H9 (cell line): Measurements from ENCODE around the gene SLC19A1. TPM values are rescaled to one million over a fixed set of nuclear protein-coding genes. Genes with fewer than 3 reads are reported as not detected.
"Not testable (repeated sequence)": the region's sequence is repeated elsewhere in the genome, so short reads cannot be mapped to it uniquely, and the experiment has no call there.

ENCODE experiments used
- DNase-seq: peaks from one replicate; pipeline ENCODE4 v3.0.0-alpha.2; 2017
- H2AFZ ChIP-seq: one replicate; pipeline ENCODE4 v1.6.1; 2013; ENCODE audit warnings: mild to moderate bottlenecking, low read length, control low read depth, moderate library complexity
- H2AK5ac ChIP-seq: 2 replicates; pipeline ENCODE4 v1.6.1; 2013; ENCODE audit warnings: low read length, control low read depth, mixed read lengths; ENCODE audit not compliant: insufficient read length
- H2BK120ac ChIP-seq: one replicate; pipeline ENCODE4 v1.6.1; 2013; ENCODE audit warnings: low read depth, mild to moderate bottlenecking, low read length, control low read depth, inconsistent platforms; ENCODE audit not compliant: poor library complexity, severe bottlenecking
- H2BK12ac ChIP-seq: 2 replicates; pipeline ENCODE4 v1.6.1; 2013; ENCODE audit warnings: low read length, control low read depth, mixed read lengths, low read depth; ENCODE audit not compliant: insufficient read length
- H2BK15ac ChIP-seq: 2 replicates; pipeline ENCODE4 v1.6.1; 2013; ENCODE audit warnings: low read depth, low read length, control low read depth
- H2BK20ac ChIP-seq: one replicate; pipeline ENCODE4 v1.6.1; 2013; ENCODE audit warnings: low read depth, mild to moderate bottlenecking, low read length, control low read depth, inconsistent platforms; ENCODE audit not compliant: poor library complexity, severe bottlenecking
- H2BK5ac ChIP-seq: 2 replicates; pipeline ENCODE4 v1.6.1; 2013; ENCODE audit warnings: low read length, control low read depth, mixed read lengths; ENCODE audit not compliant: insufficient read length
- H3K14ac ChIP-seq: 2 replicates; pipeline ENCODE4 v1.6.1; 2013; ENCODE audit warnings: low read length, control low read depth; ENCODE audit not compliant: insufficient read depth
- H3K18ac ChIP-seq: 2 replicates; pipeline ENCODE4 v1.6.1; 2013; ENCODE audit warnings: low read depth, mild to moderate bottlenecking, mixed read lengths, low read length, control low read depth; ENCODE audit not compliant: insufficient read length
- H3K23ac ChIP-seq: 2 replicates; pipeline ENCODE4 v1.6.1; 2013; ENCODE audit warnings: low read length, control low read depth, mixed read lengths, low read depth; ENCODE audit not compliant: insufficient read length
- H3K23me2 ChIP-seq: 2 replicates; pipeline ENCODE4 v1.6.1; 2013; ENCODE audit warnings: low read depth, mild to moderate bottlenecking, mixed read lengths, low read length, control low read depth; ENCODE audit not compliant: insufficient read length, poor library complexity, severe bottlenecking
- H3K27ac ChIP-seq: 2 replicates; pipeline ENCODE4 v1.5.1; 2013; ENCODE audit warnings: low read length, control low read depth, mixed read lengths, low read depth; ENCODE audit not compliant: insufficient read length
- H3K27me3 ChIP-seq: 2 replicates; pipeline ENCODE4 v1.6.1; 2013; ENCODE audit warnings: low read length, control low read depth, inconsistent platforms; ENCODE audit not compliant: insufficient read depth
- H3K4ac ChIP-seq: 2 replicates; pipeline ENCODE4 v1.6.1; 2013; ENCODE audit warnings: low read depth, mild to moderate bottlenecking, control low read depth, inconsistent platforms, low read length, moderate library complexity
- H3K4me1 ChIP-seq: 2 replicates; pipeline ENCODE4 v1.6.1; 2013; ENCODE audit warnings: low read length, control low read depth, inconsistent platforms; ENCODE audit not compliant: insufficient read depth
- H3K4me2 ChIP-seq: 2 replicates; pipeline ENCODE4 v1.6.1; 2013; ENCODE audit warnings: low read length, control low read depth, mixed read lengths; ENCODE audit not compliant: insufficient read length, insufficient read depth
- H3K56ac ChIP-seq: 2 replicates; pipeline ENCODE4 v1.6.1; 2013; ENCODE audit warnings: low read depth, mild to moderate bottlenecking, mixed read lengths, low read length, control low read depth; ENCODE audit not compliant: insufficient read length
- H3K79me1 ChIP-seq: 2 replicates; pipeline ENCODE4 v1.6.1; 2013; ENCODE audit warnings: low read depth, mild to moderate bottlenecking, moderate library complexity, low read length, control low read depth, inconsistent platforms; ENCODE audit not compliant: insufficient read depth, poor library complexity, severe bottlenecking
- H3K79me2 ChIP-seq: 2 replicates; pipeline ENCODE4 v1.6.1; 2013; ENCODE audit warnings: low read length, control low read depth, inconsistent platforms; ENCODE audit not compliant: insufficient read depth
- H3K9ac ChIP-seq: 2 replicates; pipeline ENCODE4 v1.6.1; 2013; ENCODE audit warnings: low read length, control low read depth, mixed read lengths; ENCODE audit not compliant: insufficient read length; ENCODE audit errors: extremely low read depth
- H3K9me3 ChIP-seq: one replicate; pipeline ENCODE4 v1.6.1; 2013; ENCODE audit warnings: low read depth, low read length, inconsistent platforms; ENCODE audit not compliant: control insufficient read depth
- H3T11ph ChIP-seq: one replicate; pipeline ENCODE4 v1.6.1; 2013; ENCODE audit warnings: mild to moderate bottlenecking, low read length, control low read depth, inconsistent platforms
- H4K20me1 ChIP-seq: one replicate; pipeline ENCODE4 v1.6.1; 2013; ENCODE audit not compliant: control insufficient read depth, insufficient read length, insufficient read depth
- H4K5ac ChIP-seq: 2 replicates; pipeline ENCODE4 v1.6.1; 2013; ENCODE audit warnings: low read depth, mild to moderate bottlenecking, mixed read lengths, low read length, control low read depth; ENCODE audit not compliant: insufficient read length
- H4K8ac ChIP-seq: replicated peaks from 2 replicates; pipeline ENCODE4 v1.6.1; 2013; ENCODE audit warnings: low read length, control low read depth, mixed read lengths, low read depth; ENCODE audit not compliant: insufficient read length
- H4K91ac ChIP-seq: 2 replicates; pipeline ENCODE4 v1.6.1; 2013; ENCODE audit warnings: low read depth, mild to moderate bottlenecking, moderate library complexity, mixed read lengths, low read length, control low read depth; ENCODE audit not compliant: insufficient read length
- H3K27ac Mint-ChIP-seq, 3 experiments: 2 replicates in 2 of 3; 3 replicates in 1 of 3; pipeline ENCODE4 v1.8.0; 2020 to 2021; ENCODE audit warnings: mixed read lengths in 3 of 3, mild to moderate bottlenecking in 1 of 3, moderate library complexity in 1 of 3
- H3K27me3 Mint-ChIP-seq: 2 replicates; pipeline ENCODE4 v1.8.0; 2021; ENCODE audit warnings: low read depth, mild to moderate bottlenecking, moderate library complexity, mixed read lengths
- H3K36me3 Mint-ChIP-seq, 3 experiments: 2 replicates in 2 of 3; 3 replicates in 1 of 3; pipeline ENCODE4 v1.8.0; 2020 to 2021; ENCODE audit warnings: low read depth in 3 of 3, mixed read lengths in 3 of 3; ENCODE audit not compliant: insufficient read depth in 1 of 3
- H3K4me1 Mint-ChIP-seq, 2 experiments: 2 replicates each; pipeline ENCODE4 v1.8.0; 2020; ENCODE audit warnings: mixed read lengths in 2 of 2
- H3K4me3 Mint-ChIP-seq, 2 experiments: 2 replicates in 1 of 2; 3 replicates in 1 of 2; pipeline ENCODE4 v1.8.0; 2020 to 2021; ENCODE audit warnings: mild to moderate bottlenecking in 2 of 2, mixed read lengths in 2 of 2, moderate library complexity in 1 of 2
- H3K9me3 Mint-ChIP-seq, 2 experiments: 2 replicates in 1 of 2; 3 replicates in 1 of 2; pipeline ENCODE4 v1.8.0; 2020; ENCODE audit warnings: mild to moderate bottlenecking in 2 of 2, mixed read lengths in 2 of 2, moderate library complexity in 1 of 2
- WGBS: extraction: QIAGEN DNeasy Blood & Tissue Kit; methylation state at CpG from one replicate; pipeline ENCODE4 v1.1.7; 2013; ENCODE audit warnings: missing lambda C conversion rate, low lambda C conversion rate, mixed read lengths; ENCODE audit not compliant: insufficient read length; ENCODE audit errors: extremely low coverage; 5-methylcytosine and 5-hydroxymethylcytosine counted together
- total RNA-seq: library from RNA; stranded (reverse); gene quantifications from 2 replicates; pipeline ENCODE4 v1.2.1, GENCODE V29; 2021
- TF ChIP-seq, protein P1 (sequence below): fragments of 200-600 bp; sonication (generic); conservative IDR thresholded peaks from 3 replicates; pipeline ENCODE4 v1.8.0; 2021; ENCODE audit warnings: antibody characterized with exemption, mild to moderate bottlenecking

The SLC19A1 gene
- total RNA-seq, 1 experiment from 2014 or later = 32.4 TPM

- H3K9me3 ChIP-seq = no peaks in the 10 kb centered on the region
- Mint-ChIP-seq H3K4me1 (no peaks in the 10 kb centered on the region), H3K4me3 (no peak overlapping the region), H3K36me3 (peaks cover 18 to 52% (median 41%) of the 10 kb centered on the region in 3 experiments), H3K9me3 (no peaks in the 10 kb centered on the region; a peak in 1 of 5 replicates), H3K27me3 (peaks cover 4% of the 10 kb centered on the region; the same call in 1 of the 2 replicates), H3K27ac (no peak overlapping the region)
- H3K79me2 ChIP-seq = no peaks in the 10 kb centered on the region
- WGBS = no CpG with 5 or more reads among the region's 13 CpGs
- H2BK120ac ChIP-seq = no peak overlapping the region
- H2AK5ac ChIP-seq = no peak overlapping the region
- TF ChIP-seq, protein P1, sequence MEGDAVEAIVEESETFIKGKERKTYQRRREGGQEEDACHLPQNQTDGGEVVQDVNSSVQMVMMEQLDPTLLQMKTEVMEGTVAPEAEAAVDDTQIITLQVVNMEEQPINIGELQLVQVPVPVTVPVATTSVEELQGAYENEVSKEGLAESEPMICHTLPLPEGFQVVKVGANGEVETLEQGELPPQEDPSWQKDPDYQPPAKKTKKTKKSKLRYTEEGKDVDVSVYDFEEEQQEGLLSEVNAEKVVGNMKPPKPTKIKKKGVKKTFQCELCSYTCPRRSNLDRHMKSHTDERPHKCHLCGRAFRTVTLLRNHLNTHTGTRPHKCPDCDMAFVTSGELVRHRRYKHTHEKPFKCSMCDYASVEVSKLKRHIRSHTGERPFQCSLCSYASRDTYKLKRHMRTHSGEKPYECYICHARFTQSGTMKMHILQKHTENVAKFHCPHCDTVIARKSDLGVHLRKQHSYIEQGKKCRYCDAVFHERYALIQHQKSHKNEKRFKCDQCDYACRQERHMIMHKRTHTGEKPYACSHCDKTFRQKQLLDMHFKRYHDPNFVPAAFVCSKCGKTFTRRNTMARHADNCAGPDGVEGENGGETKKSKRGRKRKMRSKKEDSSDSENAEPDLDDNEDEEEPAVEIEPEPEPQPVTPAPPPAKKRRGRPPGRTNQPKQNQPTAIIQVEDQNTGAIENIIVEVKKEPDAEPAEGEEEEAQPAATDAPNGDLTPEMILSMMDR = no peak
- H3K14ac ChIP-seq = no peak overlapping the region
- no peak overlapping the region for H2BK20ac ChIP-seq
- H2BK12ac ChIP-seq = no peak overlapping the region
- no peak overlapping the region for H4K91ac ChIP-seq
- no peaks in the 10 kb centered on the region for H3K27me3 ChIP-seq
- peaks cover 3% of the 10 kb centered on the region for H3K23me2 ChIP-seq
- H4K5ac ChIP-seq = no peak overlapping the region
- H3K18ac ChIP-seq = no peak overlapping the region
- no peak overlapping the region for H3K23ac ChIP-seq
- DNase-seq = no peak
- H3K9ac ChIP-seq = no peak overlapping the region
- H3K79me1 ChIP-seq = no peaks in the 10 kb centered on the region
- no peak overlapping the region for H2BK15ac ChIP-seq
- no peaks in the 10 kb centered on the region for H4K20me1 ChIP-seq
- H3K4me2 ChIP-seq = no peak overlapping the region
- H3K4ac ChIP-seq = no peak overlapping the region
- no peak overlapping the region for H4K8ac ChIP-seq
- no peak overlapping the region for H3T11ph ChIP-seq
- H3K4me1 ChIP-seq = no peaks in the 10 kb centered on the region
- no peak overlapping the region for H2AFZ ChIP-seq
- H3K27ac ChIP-seq = no peak overlapping the region
- no peak overlapping the region for H3K56ac ChIP-seq
- no peak overlapping the region for H2BK5ac ChIP-seq
These were observed 40.3 kb downstream of the SLC19A1 start for GRCh38 chr21:45502006-45502345.

DNA sequence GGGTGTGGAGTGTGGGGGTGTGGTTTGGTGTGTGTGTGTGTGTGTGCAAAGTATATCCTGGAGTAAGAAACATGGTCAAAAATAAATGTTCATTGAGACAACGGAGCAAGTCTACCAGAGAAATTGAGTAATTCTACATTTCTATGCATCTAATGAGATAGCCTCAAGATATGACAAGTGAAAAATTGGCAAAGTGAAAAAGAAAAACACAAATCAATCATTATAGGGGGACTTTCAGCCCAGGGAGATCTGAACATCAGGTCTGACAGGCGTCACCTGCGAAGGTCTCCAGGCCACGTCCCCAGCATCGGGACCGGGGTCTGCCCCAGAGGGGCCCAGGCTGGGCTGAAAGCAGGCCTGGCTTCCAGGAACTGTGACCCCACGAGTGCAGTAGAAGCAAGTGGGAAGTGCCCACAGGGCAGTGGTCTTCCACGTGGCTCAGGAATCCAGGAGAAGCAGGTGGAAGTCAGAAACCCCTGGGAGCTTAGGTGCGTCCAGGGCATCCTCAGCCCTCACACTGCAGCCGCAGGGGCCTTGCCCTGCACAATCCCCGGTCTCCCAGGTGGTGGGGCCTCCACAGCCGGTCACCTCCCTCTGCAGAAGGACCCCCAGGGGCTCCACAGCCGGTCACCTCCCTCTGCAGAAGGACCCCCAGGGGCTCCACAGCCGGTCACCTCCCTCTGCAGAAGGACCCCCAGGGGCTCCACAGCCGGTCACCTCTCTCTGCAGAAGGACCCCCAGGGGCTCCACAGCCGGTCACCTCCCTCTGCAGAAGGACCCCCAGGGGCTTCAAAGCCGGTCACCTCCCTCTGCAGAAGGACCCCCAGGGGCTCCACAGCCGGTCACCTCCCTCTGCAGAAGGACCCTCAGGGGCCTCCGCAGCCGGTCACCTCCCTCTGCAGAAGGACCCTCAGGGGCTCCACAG lies 40.9 kb downstream of the SLC19A1 start:
- H3K27ac ChIP-seq, H3K79me2 ChIP-seq, H2BK5ac ChIP-seq, H3T11ph ChIP-seq, H4K5ac ChIP-seq, H3K4me1 Mint-ChIP-seq, H2BK12ac ChIP-seq, H2AFZ ChIP-seq, H3K79me1 ChIP-seq, H3K14ac ChIP-seq, H3K9me3 ChIP-seq, H3K4me1 ChIP-seq, H2BK15ac ChIP-seq, H3K4ac ChIP-seq, H3K4me3 Mint-ChIP-seq, H3K27me3 ChIP-seq, H2BK20ac ChIP-seq, H3K18ac ChIP-seq, H3K9ac ChIP-seq, H3K27me3 Mint-ChIP-seq, H2AK5ac ChIP-seq, H4K8ac ChIP-seq, H3K23me2 ChIP-seq, H3K9me3 Mint-ChIP-seq, DNase-seq, H2BK120ac ChIP-seq, H3K56ac ChIP-seq, H3K27ac Mint-ChIP-seq, H3K23ac ChIP-seq, H4K20me1 ChIP-seq, H4K91ac ChIP-seq, H3K4me2 ChIP-seq: not testable (repeated sequence)
- no CpG with 5 or more reads among the region's 20 CpGs for WGBS
- peaks cover 19 to 58% (median 44%) of the 10 kb centered on the region in 3 experiments for H3K36me3 Mint-ChIP-seq
